Common myeloid progenitor, CD34-positive (primary cell): Measurements from ENCODE around the gene AEBP1.

Source experiments
- CTCF ChIA-PET: fragments of 350-600 bp; sonication (Branson Sonifier 250); formaldehyde crosslinking; loops from one replicate; lab custom pipeline; 2021; ENCODE audit warnings: antibody characterized with exemption; lab: Charles Lee
- POLR2A ChIA-PET: fragments of 350-600 bp; sonication (Branson Sonifier 250); formaldehyde crosslinking; loops from one replicate; lab custom pipeline; 2021; ENCODE audit warnings: antibody characterized with exemption; lab: Charles Lee
- DNase-seq, 3 donors: peaks; one replicate each; pipeline versions ENCODE4 v3.0.0 to v3.0.0-alpha.2; 2013
- H3K27ac ChIP-seq, 2 experiments: 1 replicate in 1 of 2; 2 replicates in 1 of 2; pipeline ENCODE4 v1.7.0; 2013; ENCODE audit warnings: inconsistent platforms in 2 of 2, low read length in 2 of 2, mild to moderate bottlenecking in 2 of 2, low read depth in 1 of 2, moderate library complexity in 1 of 2; ENCODE audit not compliant: severe bottlenecking in 2 of 2, insufficient read depth in 1 of 2, poor library complexity in 1 of 2
- H3K27me3 ChIP-seq, 5 experiments: replicated peaks in 2 of 5; 1 replicate in 3 of 5; 2 replicates in 2 of 5; pipeline versions ENCODE4 v1.6.1 to v1.7.0; 2013; ENCODE audit warnings: low read length in 4 of 5, mild to moderate bottlenecking in 2 of 5, moderate library complexity in 2 of 5, inconsistent platforms in 1 of 5; ENCODE audit not compliant: insufficient read depth in 5 of 5, control insufficient read depth in 4 of 5
- H3K36me3 ChIP-seq, 4 experiments: 1 replicate in 2 of 4; 2 replicates in 2 of 4; pipeline versions ENCODE4 v1.6.1 to v1.7.0; 2013; ENCODE audit warnings: low read length in 3 of 4, control low read depth in 1 of 4, mild to moderate bottlenecking in 1 of 4; ENCODE audit not compliant: control insufficient read depth in 4 of 4, insufficient read depth in 4 of 4
- H3K4me1 ChIP-seq, 4 experiments: 1 replicate in 3 of 4; 2 replicates in 1 of 4; pipeline versions ENCODE4 v1.6.1 to v1.7.1; 2013; ENCODE audit warnings: low read length in 3 of 4, mild to moderate bottlenecking in 3 of 4, control low read depth in 1 of 4, inconsistent platforms in 1 of 4, moderate library complexity in 1 of 4; ENCODE audit not compliant: control insufficient read depth in 4 of 4, insufficient read depth in 4 of 4; ENCODE audit errors: control extremely low read depth in 1 of 4
- H3K4me3 ChIP-seq, 7 experiments: 1 replicate in 4 of 7; 2 replicates in 3 of 7; pipeline versions ENCODE4 v1.5.1 to v1.7.0; 2013; ENCODE audit warnings: mild to moderate bottlenecking in 7 of 7, low read length in 6 of 7, moderate library complexity in 6 of 7, inconsistent platforms in 2 of 7, low read depth in 2 of 7, control low read depth in 1 of 7; ENCODE audit not compliant: insufficient read depth in 4 of 7, control insufficient read depth in 1 of 7; ENCODE audit errors: extremely low read depth in 1 of 7
- H3K9me3 ChIP-seq, 5 experiments: 1 replicate in 4 of 5; 2 replicates in 1 of 5; pipeline versions ENCODE4 v1.6.1 to v1.7.1; 2013; ENCODE audit warnings: low read length in 4 of 5, mild to moderate bottlenecking in 2 of 5, inconsistent platforms in 1 of 5, low read depth in 1 of 5, moderate library complexity in 1 of 5; ENCODE audit not compliant: control insufficient read depth in 4 of 5, insufficient read depth in 2 of 5; ENCODE audit errors: control extremely low read depth in 1 of 5
- WGBS: methylation state at CpG from one replicate; pipeline ENCODE4 v1.1.5; 2013; ENCODE audit not compliant: insufficient coverage; 5-methylcytosine and 5-hydroxymethylcytosine counted together

The AEBP1 gene

GRCh38 chr7:44148166-44148565 is 44.0 kb downstream of the AEBP1 start:
- Histone ChIP-seq H3K9me3 (peaks cover 0 to 5% (median 0%) of the 10 kb centered on the region in 5 experiments), H3K36me3 (no peaks in the 10 kb centered on the region), H3K4me1 (peaks cover 0 to 15% (median 11%) of the 10 kb centered on the region in 4 experiments), H3K27ac (no peak overlapping the region), H3K4me3 (no peak overlapping the region), H3K27me3 (peaks cover 0 to 39% (median 19%) of the 10 kb centered on the region in 5 experiments)
- 94% methylated on average over 2 of the region's 2 CpGs for WGBS
- POLR2A ChIA-PET = no interaction called here
- DNase-seq = no peak
- CTCF ChIA-PET = interaction anchor here (1.3 kb wide), 1 partner anchor 10 kb away, joined by 5 read pairs; no protein-coding TSS in a partner anchor

- WGBS = 97% methylated on average over 7 of the region's 9 CpGs
- H3K9me3 ChIP-seq = peaks cover 0 to 5% (median 0%) of the 10 kb centered on the region in 5 experiments
- peaks cover 0 to 36% (median 19%) of the 10 kb centered on the region in 5 experiments for H3K27me3 ChIP-seq
- DNase-seq = no peak
- no peaks in the 10 kb centered on the region for H3K36me3 ChIP-seq
- POLR2A ChIA-PET = no interaction called here
- no peak overlapping the region for H3K27ac ChIP-seq
- no peak overlapping the region for H3K4me3 ChIP-seq
- peaks cover 0 to 15% (median 11%) of the 10 kb centered on the region in 4 experiments for H3K4me1 ChIP-seq
- CTCF ChIA-PET = interaction anchor here (0.9 to 1.3 kb wide), 2 partner anchors 9 to 11 kb away, joined by 3 to 5 read pairs; no protein-coding TSS in a partner anchor
These were observed 44.9 kb downstream of the AEBP1 start for GRCh38 chr7:44148961-44149536.

- Histone ChIP-seq H3K36me3 (no peaks in the 10 kb centered on the region), H3K27me3 (peaks cover 0 to 29% (median 14%) of the 10 kb centered on the region in 5 experiments), H3K4me3 (no peak overlapping the region), H3K9me3 (peaks cover 0 to 5% (median 0%) of the 10 kb centered on the region in 5 experiments), H3K27ac (no peak overlapping the region), H3K4me1 (peaks cover 0 to 15% (median 11%) of the 10 kb centered on the region in 4 experiments)
- no peak for DNase-seq
- ChIA-PET CTCF (interaction anchor here (0.6 to 1.4 kb wide), 3 partner anchors 8 to 277 kb away, joined by 3 to 4 read pairs (median 3); no protein-coding TSS in a partner anchor), POLR2A (interaction anchor here (1.0 kb wide), 1 partner anchor 25 kb away, joined by 3 read pairs; no protein-coding TSS in a partner anchor)
- 98% methylated on average over 13 of the region's 18 CpGs for WGBS
These were observed 45.7 kb downstream of the AEBP1 start for GRCh38 chr7:44149571-44150465.

- DNase-seq = no peak
- peaks cover 0 to 9% (median 7%) of the 10 kb centered on the region in 4 experiments for H3K4me1 ChIP-seq
- WGBS = 100% methylated on average over 2 of the region's 5 CpGs
- POLR2A ChIA-PET = interaction anchor here (1.0 kb wide), 1 partner anchor 25 kb away, joined by 3 read pairs; no protein-coding TSS in a partner anchor
- H3K4me3 ChIP-seq = no peak overlapping the region
- no peaks in the 10 kb centered on the region for H3K36me3 ChIP-seq
- peaks cover 0 to 24% (median 7%) of the 10 kb centered on the region in 5 experiments for H3K27me3 ChIP-seq
- no peaks in the 10 kb centered on the region for H3K9me3 ChIP-seq
- no peak overlapping the region for H3K27ac ChIP-seq
- CTCF ChIA-PET = interaction anchor here (1.4 kb wide), 1 partner anchor 29 kb away, joined by 3 read pairs; no protein-coding TSS in a partner anchor
These were observed 46.3 kb downstream of the AEBP1 start for GRCh38 chr7:44150466-44150832.

GRCh38 chr7:44150966-44151941 is 47.1 kb downstream of the AEBP1 start:
- no peaks in the 10 kb centered on the region for H3K36me3 ChIP-seq
- peaks cover 0 to 19% (median 4%) of the 10 kb centered on the region in 5 experiments for H3K27me3 ChIP-seq
- CTCF ChIA-PET = interaction anchor here (1.4 kb wide), 1 partner anchor 28 kb away, joined by 3 read pairs; no protein-coding TSS in a partner anchor
- 97% methylated on average over 16 of the region's 16 CpGs for WGBS
- no peak overlapping the region for H3K27ac ChIP-seq
- peaks cover 0 to 4% (median 2%) of the 10 kb centered on the region in 4 experiments for H3K4me1 ChIP-seq
- POLR2A ChIA-PET = interaction anchor here (1.0 kb wide), 1 partner anchor 24 kb away, joined by 3 read pairs; no protein-coding TSS in a partner anchor
- DNase-seq = no peak
- no peaks in the 10 kb centered on the region for H3K9me3 ChIP-seq
- H3K4me3 ChIP-seq = no peak overlapping the region

GRCh38 chr7:44151956-44152355 is 47.8 kb downstream of the AEBP1 start:
- peaks cover 0 to 14% (median 0%) of the 10 kb centered on the region in 5 experiments for H3K27me3 ChIP-seq
- DNase-seq = no peak
- no peak overlapping the region for H3K4me3 ChIP-seq
- ChIA-PET CTCF (no interaction called here), POLR2A (no interaction called here)
- H3K4me1 ChIP-seq = no peaks in the 10 kb centered on the region
- no peak overlapping the region for H3K27ac ChIP-seq
- no peaks in the 10 kb centered on the region for H3K36me3 ChIP-seq
- whole genome bisulfite sequencing = 96% methylated on average over 4 of the region's 9 CpGs
- no peaks in the 10 kb centered on the region for H3K9me3 ChIP-seq
